ENCODE results near the gene SLC30A5. TPM values are rescaled to one million over a fixed set of nuclear protein-coding genes. Genes with fewer than 3 reads are reported as not detected.
"Not testable (repeated sequence)": the region's sequence is repeated elsewhere in the genome, so short reads cannot be mapped to it uniquely, and the experiment has no call there.

The SLC30A5 gene
- total RNA-seq, 1 donor from 2014 or later, result 57.5 TPM

GRCh38 chr5:69140827-69141226 is 47.0 kb downstream of the SLC30A5 start:
- Mint-ChIP-seq H3K36me3 (no peaks in the 10 kb centered on the region), H3K4me3 (no peak overlapping the region), H3K4me1 (no peaks in the 10 kb centered on the region), H3K27ac (no peak overlapping the region), H3K27me3 (ENCODE audit: low read depth) (no peaks in the 10 kb centered on the region), H3K9me3 (peaks cover 27% of the 10 kb centered on the region)
- no peak for DNase-seq (ENCODE audit: low spot score in 2 of 2, unreplicated experiment in 2 of 2)
- no peak for TF ChIP-seq CTCF (IDR thresholded peaks at IDR 0.05; ENCODE audit: unreplicated experiment)

- H3K27me3 Mint-ChIP-seq (ENCODE audit: low read depth); H3K4me1 Mint-ChIP-seq; H3K4me3 Mint-ChIP-seq; H3K27ac Mint-ChIP-seq; H3K36me3 Mint-ChIP-seq; DNase-seq (ENCODE audit: low spot score in 2 of 2, unreplicated experiment in 2 of 2); H3K9me3 Mint-ChIP-seq: not testable (repeated sequence)
Measured at GRCh38 chr5:69148576-69148975, 54.8 kb downstream of the SLC30A5 start.

GRCh38 chr5:69148981-69149675 is 55.3 kb downstream of the SLC30A5 start:
- H3K4me1 Mint-ChIP-seq, result no peaks in the 10 kb centered on the region
- DNase-seq (ENCODE audit: low spot score in 2 of 2, unreplicated experiment in 2 of 2), result no peak

GRCh38 chr5:69149676-69150010 is 55.8 kb downstream of the SLC30A5 start:
- H3K27me3 Mint-ChIP-seq (ENCODE audit: low read depth), result no peaks in the 10 kb centered on the region
- H3K4me1 Mint-ChIP-seq, result no peaks in the 10 kb centered on the region
- no peak for TF ChIP-seq CTCF (IDR thresholded peaks at IDR 0.05; ENCODE audit: unreplicated experiment)
- peaks cover 4% of the 10 kb centered on the region for H3K9me3 Mint-ChIP-seq
- no peak overlapping the region for H3K4me3 Mint-ChIP-seq
- DNase-seq (ENCODE audit: low spot score in 2 of 2, unreplicated experiment in 2 of 2), result no peak
- H3K36me3 Mint-ChIP-seq, result no peaks in the 10 kb centered on the region
- H3K27ac Mint-ChIP-seq, result no peak overlapping the region

More at GRCh38 chr5:69148981-69149675, 55.3 kb downstream of the SLC30A5 start:
- Mint-ChIP-seq H3K27ac (no peak overlapping the region), H3K36me3 (no peaks in the 10 kb centered on the region), H3K27me3 (ENCODE audit: low read depth) (no peaks in the 10 kb centered on the region), H3K4me3 (no peak overlapping the region), H3K9me3 (peaks cover 4% of the 10 kb centered on the region)
- TF ChIP-seq CTCF (IDR thresholded peaks at IDR 0.05; ENCODE audit: unreplicated experiment), result no peak

- DNase-seq (ENCODE audit: low spot score in 2 of 2, unreplicated experiment in 2 of 2), result no peak
- H3K27ac Mint-ChIP-seq, result no peak overlapping the region
- no peak overlapping the region for H3K4me3 Mint-ChIP-seq
- H3K9me3 Mint-ChIP-seq, result peaks cover 4% of the 10 kb centered on the region
- no peak for TF ChIP-seq CTCF (IDR thresholded peaks at IDR 0.05; ENCODE audit: unreplicated experiment)
- H3K4me1 Mint-ChIP-seq, result no peaks in the 10 kb centered on the region
- H3K36me3 Mint-ChIP-seq, result no peaks in the 10 kb centered on the region
- H3K27me3 Mint-ChIP-seq (ENCODE audit: low read depth), result no peaks in the 10 kb centered on the region
Measured at GRCh38 chr5:69152731-69153130, 58.9 kb downstream of the SLC30A5 start.

- DNase-seq (ENCODE audit: low spot score in 2 of 2, unreplicated experiment in 2 of 2), result no peak
- H3K9me3 Mint-ChIP-seq, result no peaks in the 10 kb centered on the region
- no peaks in the 10 kb centered on the region for H3K27me3 Mint-ChIP-seq (ENCODE audit: low read depth)
- H3K36me3 Mint-ChIP-seq, result no peaks in the 10 kb centered on the region
- TF ChIP-seq CTCF (IDR thresholded peaks at IDR 0.05; ENCODE audit: unreplicated experiment), result no peak
- no peak overlapping the region for H3K27ac Mint-ChIP-seq
- H3K4me1 Mint-ChIP-seq, result no peaks in the 10 kb centered on the region
- no peak overlapping the region for H3K4me3 Mint-ChIP-seq
Measured at GRCh38 chr5:69156456-69156855, 62.6 kb downstream of the SLC30A5 start.

Data from mesothelial cell of epicardium (in vitro differentiated cells).